ENCODE results near the gene TNK2.

TNK2 gene

GRCh38 chr3:195889870-195890295 is 18.5 kb downstream of the TNK2 start:
- DNase-seq (ENCODE audit: low read depth) = no peak
- TF ChIP-seq CTCF (conservative IDR thresholded peaks at IDR 0.05; ENCODE audit: low read length) = no peak; the same call in 1 of the 2 replicates

GRCh38 chr3:195888981-195889869 is 19.1 kb downstream of the TNK2 start:
- no peak for TF ChIP-seq CTCF (conservative IDR thresholded peaks at IDR 0.05; ENCODE audit: low read length)
- no peak overlapping the region for H3K4me3 ChIP-seq (ENCODE audit: low read length)
- DNase-seq (ENCODE audit: low read depth) = no peak

More at GRCh38 chr3:195889870-195890295, 18.5 kb downstream of the TNK2 start:
- H3K4me3 ChIP-seq (ENCODE audit: low read length) = no peak overlapping the region

GRCh38 chr3:195888311-195888761 is 20.0 kb downstream of the TNK2 start:
- no peak for DNase-seq (ENCODE audit: low read depth)
- H3K4me3 ChIP-seq (ENCODE audit: low read length) = no peak overlapping the region
- TF ChIP-seq CTCF (conservative IDR thresholded peaks at IDR 0.05; ENCODE audit: low read length) = no peak

- no peak for DNase-seq (ENCODE audit: low read depth)
- no peak for TF ChIP-seq CTCF (conservative IDR thresholded peaks at IDR 0.05; ENCODE audit: low read length)
- no peak overlapping the region for H3K4me3 ChIP-seq (ENCODE audit: low read length)
Measured at GRCh38 chr3:195887670-195888069, 20.7 kb downstream of the TNK2 start.

GRCh38 chr3:195886181-195887141 is 21.9 kb downstream of the TNK2 start:
- peak; percentile 73 for DNase-seq (ENCODE audit: low read depth)
- H3K4me3 ChIP-seq (ENCODE audit: low read length) = no peak overlapping the region
- no peak for TF ChIP-seq CTCF (conservative IDR thresholded peaks at IDR 0.05; ENCODE audit: low read length)

- no peak for DNase-seq (ENCODE audit: low read depth)
Measured at GRCh38 chr3:195885036-195885891, 23.1 kb downstream of the TNK2 start.

More at GRCh38 chr3:195885036-195885891, 23.1 kb downstream of the TNK2 start:
- H3K4me3 ChIP-seq (ENCODE audit: low read length) = no peak overlapping the region
- no peak for TF ChIP-seq CTCF (conservative IDR thresholded peaks at IDR 0.05; ENCODE audit: low read length)
